Kidney glomerular epithelial cell (primary cell): Measurements from ENCODE around the gene APOE.
A peak's percentile ranks its signal among the peaks of the same experiment; 100 is the strongest.
"Not testable (repeated sequence)": the region's sequence is repeated elsewhere in the genome, so short reads cannot be mapped to it uniquely, and the experiment has no call there.

ENCODE experiments used
- DNase-seq: peaks from one replicate; lab custom pipeline; 2025; lab: John Stamatoyannopoulos, UW

Gene APOE

GRCh38 chr19:44905437-44906160 lies at the start of gene APOE:
TSS of gene APOE (plus strand) at chr19:44905796. CDS start at chr19:44906625, 829 bp downstream.
- no peak for DNase-seq

GRCh38 chr19:44856421-44857083 lies 49.0 kb upstream of the APOE start:
- DNase-seq, result peak; percentile 70

- DNase-seq, result no peak
Measured at GRCh38 chr19:44857837-44858236, 47.8 kb upstream of the APOE start.

GRCh38 chr19:44861576-44861975 lies 44.0 kb upstream of the APOE start:
- DNase-seq, result not testable (repeated sequence)

GRCh38 chr19:44863990-44864389 lies 41.6 kb upstream of the APOE start:
- DNase-seq, result no peak

- no peak for DNase-seq
Measured at GRCh38 chr19:44865196-44865767, 40.3 kb upstream of the APOE start.

GRCh38 chr19:44866664-44867063 lies 38.9 kb upstream of the APOE start:
- DNase-seq, result no peak

GRCh38 chr19:44867578-44867977 lies 38.0 kb upstream of the APOE start:
- DNase-seq, result no peak

GRCh38 chr19:44869733-44870470 lies 35.7 kb upstream of the APOE start:
- no peak for DNase-seq

GRCh38 chr19:44871809-44872208 lies 33.8 kb upstream of the APOE start:
- DNase-seq, result no peak

- no peak for DNase-seq
Measured at GRCh38 chr19:44872661-44873060, 32.9 kb upstream of the APOE start.

GRCh38 chr19:44874317-44874716 lies 31.3 kb upstream of the APOE start:
- DNase-seq, result no peak

- no peak for DNase-seq
Measured at GRCh38 chr19:44875666-44876451, 29.7 kb upstream of the APOE start.

- DNase-seq, result no peak
Measured at GRCh38 chr19:44876930-44877535, 28.6 kb upstream of the APOE start.

- DNase-seq, result no peak
Measured at GRCh38 chr19:44878120-44878865, 27.3 kb upstream of the APOE start.

GRCh38 chr19:44879309-44880065 lies 26.1 kb upstream of the APOE start:
- no peak for DNase-seq

GRCh38 chr19:44882063-44882462 lies 23.5 kb upstream of the APOE start:
- no peak for DNase-seq

GRCh38 chr19:44882619-44883397 lies 22.8 kb upstream of the APOE start:
- DNase-seq, result not testable (repeated sequence)

GRCh38 chr19:44883922-44884321 lies 21.7 kb upstream of the APOE start:
- peak; percentile 7 for DNase-seq
